Upper lobe of right lung (tissue), 1 donor: ENCODE results near the gene OTOF. TPM values are rescaled to one million over a fixed set of nuclear protein-coding genes. Genes with fewer than 3 reads are reported as not detected.
A peak's percentile ranks its signal among the peaks of the same experiment; 100 is the strongest.

Source experiments
- ATAC-seq: fragments of 200-7000 bp; cut with Tn5 transposase; one replicate; pipeline ENCODE4 v1.9.1; 2020; ENCODE audit warnings: mild to moderate bottlenecking, moderate library complexity
- DNase-seq: peaks from one replicate; pipeline ENCODE4 v3.0.0-alpha.2; 2020
- H3K27ac ChIP-seq: fragments of 200-600 bp; one replicate; pipeline ENCODE4 v1.8.0; 2022
- H3K27me3 ChIP-seq: fragments of 200-600 bp; one replicate; pipeline ENCODE4 v1.8.0; 2022; ENCODE audit warnings: mild to moderate bottlenecking
- H3K36me3 ChIP-seq: fragments of 200-600 bp; one replicate; pipeline ENCODE4 v1.8.0; 2022
- H3K4me1 ChIP-seq: fragments of 200-600 bp; one replicate; pipeline ENCODE4 v1.8.0; 2022
- H3K4me3 ChIP-seq: fragments of 200-600 bp; one replicate; pipeline ENCODE4 v1.8.0; 2022; ENCODE audit warnings: mild to moderate bottlenecking
- H3K9me3 ChIP-seq: fragments of 200-600 bp; one replicate; pipeline ENCODE4 v1.8.0; 2022
- intact Hi-C: fragments of 100-400 bp; cut with DNase I; formaldehyde crosslinking; loops from one replicate; pipeline ENCODE4 v1.11.0; 2022
- total RNA-seq: library from RNA; stranded (reverse); fragmentation: NEBNext Ultra II Directional; extraction: Animal tissue kit (Norgen Biotek cat#: 25700); gene quantifications from one replicate; pipeline ENCODE4 v1.2.1, GENCODE V29; 2021
- TF ChIP-seq, protein P1 (sequence below): fragments of 200-600 bp; IDR thresholded peaks from one replicate; pipeline ENCODE4 v1.8.0; 2022; ENCODE audit warnings: antibody characterized with exemption
- donor health status: DM: no; HTN: yes; CAD: no; lungs with severe emphysema.

The OTOF gene
- total RNA-seq, 1 donor from 2014 or later, result 0.69 TPM

DNA sequence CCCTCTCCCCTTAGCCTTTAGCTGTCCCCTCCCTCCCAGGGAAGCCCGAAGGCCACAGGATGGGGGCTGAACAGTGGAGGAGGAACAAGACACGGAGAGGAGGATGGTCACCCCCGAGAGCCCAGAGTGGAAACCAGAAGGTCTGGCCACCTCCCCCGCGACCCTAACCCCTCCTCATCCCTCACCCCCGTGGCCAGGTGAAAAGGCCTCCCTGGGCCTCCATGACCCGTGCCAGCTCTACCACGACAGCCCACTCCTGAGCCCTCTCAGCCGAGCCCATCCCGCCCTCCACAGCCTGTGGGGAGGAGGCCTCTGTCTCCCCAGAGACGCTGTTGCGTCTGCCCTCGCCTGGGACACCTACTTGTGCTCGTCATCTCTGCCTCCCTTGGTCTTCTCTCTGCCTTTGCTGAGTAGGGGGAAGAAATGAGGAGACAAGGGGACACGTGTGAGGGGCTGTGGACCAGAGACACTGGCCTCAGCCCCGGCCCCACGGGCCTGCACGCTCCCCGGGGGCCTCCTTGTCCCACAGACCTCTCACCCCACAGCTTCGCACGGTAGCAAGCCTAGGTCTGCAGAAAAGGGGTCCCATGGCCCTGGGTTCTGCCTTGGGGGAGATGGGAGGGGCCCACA, 32.5 kb upstream of the OTOF start:
- Histone ChIP-seq H3K4me1 (no peaks in the 10 kb centered on the region), H3K36me3 (no peaks in the 10 kb centered on the region), H3K9me3 (no peaks in the 10 kb centered on the region), H3K4me3 (no peak overlapping the region), H3K27ac (no peak overlapping the region), H3K27me3 (no peaks in the 10 kb centered on the region)
- intact Hi-C loops, result no loop called here
- ATAC-seq, result no peak
- TF ChIP-seq, protein P1, sequence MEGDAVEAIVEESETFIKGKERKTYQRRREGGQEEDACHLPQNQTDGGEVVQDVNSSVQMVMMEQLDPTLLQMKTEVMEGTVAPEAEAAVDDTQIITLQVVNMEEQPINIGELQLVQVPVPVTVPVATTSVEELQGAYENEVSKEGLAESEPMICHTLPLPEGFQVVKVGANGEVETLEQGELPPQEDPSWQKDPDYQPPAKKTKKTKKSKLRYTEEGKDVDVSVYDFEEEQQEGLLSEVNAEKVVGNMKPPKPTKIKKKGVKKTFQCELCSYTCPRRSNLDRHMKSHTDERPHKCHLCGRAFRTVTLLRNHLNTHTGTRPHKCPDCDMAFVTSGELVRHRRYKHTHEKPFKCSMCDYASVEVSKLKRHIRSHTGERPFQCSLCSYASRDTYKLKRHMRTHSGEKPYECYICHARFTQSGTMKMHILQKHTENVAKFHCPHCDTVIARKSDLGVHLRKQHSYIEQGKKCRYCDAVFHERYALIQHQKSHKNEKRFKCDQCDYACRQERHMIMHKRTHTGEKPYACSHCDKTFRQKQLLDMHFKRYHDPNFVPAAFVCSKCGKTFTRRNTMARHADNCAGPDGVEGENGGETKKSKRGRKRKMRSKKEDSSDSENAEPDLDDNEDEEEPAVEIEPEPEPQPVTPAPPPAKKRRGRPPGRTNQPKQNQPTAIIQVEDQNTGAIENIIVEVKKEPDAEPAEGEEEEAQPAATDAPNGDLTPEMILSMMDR, result no peak
- no peak for DNase-seq

DNA sequence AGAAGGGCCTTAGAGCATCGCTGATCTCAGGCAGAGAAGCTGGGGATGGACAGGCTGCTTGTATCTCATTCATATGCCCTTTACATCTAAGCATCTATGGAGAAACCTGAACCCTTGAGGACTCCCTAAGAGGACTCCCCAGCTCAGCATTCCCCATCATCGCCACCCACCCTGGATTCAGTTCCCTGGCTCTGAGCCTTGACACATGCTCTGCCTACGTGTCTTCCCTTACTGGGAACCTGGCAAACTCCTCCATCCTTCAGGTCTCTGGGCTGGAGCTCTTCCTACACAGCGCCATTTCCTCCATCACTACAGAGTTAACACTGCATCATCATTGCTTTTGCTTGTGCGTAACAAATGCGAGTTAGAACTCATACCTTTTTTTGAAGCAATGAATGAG, 31.2 kb upstream of the OTOF start:
- Histone ChIP-seq H3K27ac (no peak overlapping the region), H3K4me1 (no peaks in the 10 kb centered on the region), H3K9me3 (no peaks in the 10 kb centered on the region), H3K4me3 (no peak overlapping the region), H3K36me3 (no peaks in the 10 kb centered on the region), H3K27me3 (no peaks in the 10 kb centered on the region)
- DNase-seq, result no peak
- intact Hi-C loops, result no loop called here
- TF ChIP-seq, protein P1, result no peak
- ATAC-seq, result no peak

DNA sequence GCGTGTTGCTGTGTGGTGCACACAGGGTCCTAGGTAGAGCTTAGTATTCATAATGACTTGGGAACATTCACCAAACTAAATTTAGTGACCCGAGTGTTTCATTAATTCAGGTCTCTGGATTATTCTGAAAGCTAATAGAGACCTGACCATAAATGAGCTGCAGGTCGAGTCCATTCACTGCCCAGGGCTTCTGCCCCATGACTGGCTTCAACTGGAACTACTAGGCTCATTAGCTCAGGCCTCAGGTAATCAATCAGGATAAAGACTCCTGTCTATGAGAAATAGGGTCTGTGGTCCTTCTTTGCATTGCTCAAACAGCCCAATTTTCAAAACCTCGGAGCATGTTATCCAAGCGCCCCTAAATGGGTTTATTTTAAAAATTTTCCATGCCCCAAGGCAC, 30.0 kb upstream of the OTOF start:
- Histone ChIP-seq H3K36me3 (no peaks in the 10 kb centered on the region), H3K4me1 (peaks cover 10% of the 10 kb centered on the region), H3K27me3 (no peaks in the 10 kb centered on the region), H3K9me3 (no peaks in the 10 kb centered on the region), H3K27ac (no peak overlapping the region), H3K4me3 (no peak overlapping the region)
- TF ChIP-seq, protein P1, result no peak
- intact Hi-C loops, result no loop called here
- ATAC-seq, result no peak
- no peak for DNase-seq

DNA sequence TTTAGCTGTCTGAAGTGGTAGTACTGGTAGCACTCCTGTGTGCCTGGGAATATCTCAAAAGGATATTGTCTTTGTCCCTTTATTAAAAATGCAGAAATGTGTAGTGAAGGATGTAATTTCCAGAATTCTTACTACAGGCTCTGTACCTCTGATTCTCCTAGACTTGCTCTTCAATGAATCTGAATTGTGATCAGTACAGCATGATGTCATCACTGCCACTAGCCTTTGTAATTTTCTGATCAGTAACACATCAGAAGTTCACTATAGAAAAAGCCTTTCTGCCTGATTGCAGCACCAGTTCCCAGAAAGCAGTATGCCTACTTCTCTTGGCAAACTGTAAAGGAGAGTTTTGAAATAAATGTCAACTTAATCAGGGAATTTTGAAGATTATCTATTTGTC, 29.2 kb upstream of the OTOF start:
- ATAC-seq (no peak), DNase-seq (no peak)
- intact Hi-C loops, result no loop called here
- Histone ChIP-seq H3K4me1 (peaks cover 11% of the 10 kb centered on the region), H3K9me3 (no peaks in the 10 kb centered on the region), H3K27ac (no peak overlapping the region), H3K27me3 (no peaks in the 10 kb centered on the region), H3K4me3 (no peak overlapping the region), H3K36me3 (no peaks in the 10 kb centered on the region)
- TF ChIP-seq, protein P1, result no peak

DNA sequence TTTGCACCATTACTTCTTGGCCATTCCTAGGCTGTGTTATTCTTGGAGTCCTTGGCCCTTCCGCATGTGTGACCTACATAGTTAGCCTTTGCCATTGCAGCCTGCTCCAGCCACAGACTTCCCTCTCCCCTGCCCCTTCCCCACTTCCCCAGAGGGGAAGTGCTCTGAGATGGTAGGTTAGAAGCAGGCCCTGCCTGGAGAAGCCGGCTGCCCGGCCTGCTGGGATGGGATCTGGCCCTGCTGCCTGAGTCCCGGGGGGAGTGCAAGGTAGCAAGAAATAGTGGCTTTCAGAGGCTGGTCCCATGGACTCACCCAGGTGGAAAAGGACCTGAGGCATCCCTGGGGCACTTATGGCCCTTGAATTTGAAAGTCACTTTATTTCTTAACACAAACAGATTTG, 28.4 kb upstream of the OTOF start:
- Histone ChIP-seq H3K36me3 (no peaks in the 10 kb centered on the region), H3K27ac (no peak overlapping the region), H3K4me1 (peaks cover 11% of the 10 kb centered on the region), H3K4me3 (no peak overlapping the region), H3K9me3 (no peaks in the 10 kb centered on the region), H3K27me3 (no peaks in the 10 kb centered on the region)
- no peak for DNase-seq
- ATAC-seq, result no peak
- TF ChIP-seq, protein P1, result no peak
- intact Hi-C loops, result no loop called here

DNA sequence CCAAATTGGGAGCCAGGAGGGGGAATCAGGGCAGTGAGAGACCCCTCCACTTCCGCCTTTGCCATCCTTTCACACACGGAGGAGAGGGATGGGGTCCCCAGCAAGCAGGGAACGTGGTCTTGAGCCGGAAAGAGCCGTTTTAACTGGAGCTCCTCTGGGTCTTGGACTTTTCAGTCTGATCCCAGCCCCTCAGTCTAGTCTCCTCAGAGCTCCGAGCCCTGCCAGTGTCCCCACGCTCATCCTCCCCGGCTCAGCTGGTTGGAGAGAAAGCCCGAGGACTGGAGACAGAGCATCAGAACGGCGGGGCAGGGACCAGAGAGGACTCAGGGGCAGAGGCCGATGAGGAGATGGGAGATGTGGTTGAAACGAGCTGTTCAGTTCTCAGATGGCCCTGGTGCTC, 26.1 kb upstream of the OTOF start:
- ATAC-seq (no peak), DNase-seq (no peak)
- Histone ChIP-seq H3K36me3 (no peaks in the 10 kb centered on the region), H3K4me3 (peak overlapping the region; percentile 47), H3K27ac (no peak overlapping the region), H3K4me1 (peaks cover 11% of the 10 kb centered on the region), H3K9me3 (no peaks in the 10 kb centered on the region), H3K27me3 (no peaks in the 10 kb centered on the region)
- intact Hi-C loops, result no loop called here
- TF ChIP-seq, protein P1, result no peak
